ENCODE data around the gene APOC1.

DNA sequence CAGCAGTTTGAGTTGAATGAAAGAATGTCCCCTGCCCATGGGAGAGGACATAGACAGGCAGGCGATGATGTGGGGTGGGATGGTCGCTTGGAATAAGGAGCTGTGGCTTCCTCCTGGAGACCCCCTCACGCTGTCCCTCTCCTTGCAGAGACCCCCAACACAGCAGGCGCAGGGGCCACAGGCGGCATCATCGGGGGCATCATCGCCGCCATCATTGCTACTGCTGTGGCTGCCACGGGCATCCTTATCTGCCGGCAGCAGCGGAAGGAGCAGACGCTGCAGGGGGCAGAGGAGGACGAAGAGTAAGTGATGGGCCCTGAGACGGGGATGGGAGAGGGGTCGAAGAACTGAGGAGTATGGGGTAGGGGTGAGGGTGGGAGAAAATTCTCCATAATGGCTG is 32.3 kb upstream of the APOC1 start:
- TF ChIP-seq, protein P1, sequence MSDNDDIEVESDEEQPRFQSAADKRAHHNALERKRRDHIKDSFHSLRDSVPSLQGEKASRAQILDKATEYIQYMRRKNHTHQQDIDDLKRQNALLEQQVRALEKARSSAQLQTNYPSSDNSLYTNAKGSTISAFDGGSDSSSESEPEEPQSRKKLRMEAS (CRISPR knock-in tag; IDR thresholded peaks at IDR 0.05) = no peak
- TF ChIP-seq, protein P2, sequence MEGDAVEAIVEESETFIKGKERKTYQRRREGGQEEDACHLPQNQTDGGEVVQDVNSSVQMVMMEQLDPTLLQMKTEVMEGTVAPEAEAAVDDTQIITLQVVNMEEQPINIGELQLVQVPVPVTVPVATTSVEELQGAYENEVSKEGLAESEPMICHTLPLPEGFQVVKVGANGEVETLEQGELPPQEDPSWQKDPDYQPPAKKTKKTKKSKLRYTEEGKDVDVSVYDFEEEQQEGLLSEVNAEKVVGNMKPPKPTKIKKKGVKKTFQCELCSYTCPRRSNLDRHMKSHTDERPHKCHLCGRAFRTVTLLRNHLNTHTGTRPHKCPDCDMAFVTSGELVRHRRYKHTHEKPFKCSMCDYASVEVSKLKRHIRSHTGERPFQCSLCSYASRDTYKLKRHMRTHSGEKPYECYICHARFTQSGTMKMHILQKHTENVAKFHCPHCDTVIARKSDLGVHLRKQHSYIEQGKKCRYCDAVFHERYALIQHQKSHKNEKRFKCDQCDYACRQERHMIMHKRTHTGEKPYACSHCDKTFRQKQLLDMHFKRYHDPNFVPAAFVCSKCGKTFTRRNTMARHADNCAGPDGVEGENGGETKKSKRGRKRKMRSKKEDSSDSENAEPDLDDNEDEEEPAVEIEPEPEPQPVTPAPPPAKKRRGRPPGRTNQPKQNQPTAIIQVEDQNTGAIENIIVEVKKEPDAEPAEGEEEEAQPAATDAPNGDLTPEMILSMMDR (IDR thresholded peaks at IDR 0.05) = no peak
- TF ChIP-seq ESRRA (CRISPR knock-in tag; IDR thresholded peaks at IDR 0.05; ENCODE audit: borderline replicate concordance) = no peak
- TF ChIP-seq KAT7 (CRISPR knock-in tag; IDR thresholded peaks at IDR 0.05; ENCODE audit: borderline replicate concordance) = no peak
- TF ChIP-seq ZNF219 (CRISPR knock-in tag; IDR thresholded peaks at IDR 0.05; ENCODE audit: borderline replicate concordance) = no peak
- no peak for TF ChIP-seq JUN (CRISPR knock-in tag; IDR thresholded peaks at IDR 0.05)
- no peak for TF ChIP-seq FOXJ3 (CRISPR knock-in tag; IDR thresholded peaks at IDR 0.05; ENCODE audit: borderline replicate concordance)
- no peak for TF ChIP-seq NR3C1 (CRISPR knock-in tag; conservative IDR thresholded peaks at IDR 0.05; ENCODE audit: low read depth)
- TF ChIP-seq ATF1 (CRISPR knock-in tag; IDR thresholded peaks at IDR 0.05) = no peak
- TF ChIP-seq SP1 (CRISPR knock-in tag; conservative IDR thresholded peaks at IDR 0.05) = no peak
- TF ChIP-seq GRHL2 (CRISPR knock-in tag; IDR thresholded peaks at IDR 0.05; ENCODE audit: insufficient replicate concordance, severe bottlenecking) = no peak
